Measurements from ENCODE around the gene EZH2.

Gene EZH2

GRCh38 chr7:148858489-148858888 is 25.6 kb downstream of the EZH2 start:
- no peak for TF ChIP-seq CTCF (IDR thresholded peaks at IDR 0.05)
- no peaks in the 10 kb centered on the region for H3K27me3 ChIP-seq

DNA sequence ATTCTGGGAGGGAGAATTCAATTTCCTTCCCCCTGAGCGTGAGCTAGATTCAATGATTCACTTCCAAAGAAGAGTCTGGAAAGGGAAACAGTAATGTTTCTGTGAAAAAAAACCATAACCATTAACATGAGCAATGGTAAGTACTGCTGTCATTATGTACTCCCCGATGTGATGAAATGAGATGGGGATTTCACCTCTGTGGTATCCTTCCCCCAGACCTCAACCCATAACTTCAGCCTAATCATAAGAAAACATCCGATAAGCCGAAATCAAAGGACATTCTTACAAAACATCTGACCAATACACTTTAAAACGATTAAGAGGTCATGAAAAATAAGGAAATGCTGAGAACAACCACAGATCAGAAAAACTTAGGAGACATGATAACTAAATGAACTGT is 27.2 kb downstream of the EZH2 start:
- H3K4me1 ChIP-seq (ENCODE audit: control insufficient read depth in 1 of 2, insufficient read depth in 1 of 2, low read depth in 1 of 2, low read length in 1 of 2), result peaks cover 7 to 9% of the 10 kb centered on the region in 2 experiments
- H3K27me3 ChIP-seq, result no peaks in the 10 kb centered on the region
- no peaks in the 10 kb centered on the region for H3K9me3 ChIP-seq
- H3K36me3 ChIP-seq, result no peaks in the 10 kb centered on the region
- H3K4me3 ChIP-seq (ENCODE audit: low read depth in 1 of 2, low read length in 1 of 2), result no peak overlapping the region
- H3K27ac ChIP-seq, result no peak overlapping the region
- no peak for TF ChIP-seq CTCF (IDR thresholded peaks at IDR 0.05)

More at GRCh38 chr7:148858489-148858888, 25.6 kb downstream of the EZH2 start:
- Histone ChIP-seq H3K9me3 (no peaks in the 10 kb centered on the region), H3K4me3 (ENCODE audit: low read depth in 1 of 2, low read length in 1 of 2) (no peak overlapping the region), H3K36me3 (no peaks in the 10 kb centered on the region), H3K4me1 (ENCODE audit: control insufficient read depth in 1 of 2, insufficient read depth in 1 of 2, low read depth in 1 of 2, low read length in 1 of 2) (peaks cover 7 to 9% of the 10 kb centered on the region in 2 experiments), H3K27ac (no peak overlapping the region)

- H3K4me3 ChIP-seq (ENCODE audit: low read depth in 1 of 2, low read length in 1 of 2), result no peak overlapping the region
- H3K27me3 ChIP-seq, result no peaks in the 10 kb centered on the region
- TF ChIP-seq CTCF (IDR thresholded peaks at IDR 0.05), result no peak
- H3K27ac ChIP-seq, result no peak overlapping the region
- peaks cover 7 to 9% of the 10 kb centered on the region in 2 experiments for H3K4me1 ChIP-seq (ENCODE audit: control insufficient read depth in 1 of 2, insufficient read depth in 1 of 2, low read depth in 1 of 2, low read length in 1 of 2)
- H3K9me3 ChIP-seq, result no peaks in the 10 kb centered on the region
- no peaks in the 10 kb centered on the region for H3K36me3 ChIP-seq
These were observed 27.6 kb downstream of the EZH2 start for GRCh38 chr7:148856578-148856881.

DNA sequence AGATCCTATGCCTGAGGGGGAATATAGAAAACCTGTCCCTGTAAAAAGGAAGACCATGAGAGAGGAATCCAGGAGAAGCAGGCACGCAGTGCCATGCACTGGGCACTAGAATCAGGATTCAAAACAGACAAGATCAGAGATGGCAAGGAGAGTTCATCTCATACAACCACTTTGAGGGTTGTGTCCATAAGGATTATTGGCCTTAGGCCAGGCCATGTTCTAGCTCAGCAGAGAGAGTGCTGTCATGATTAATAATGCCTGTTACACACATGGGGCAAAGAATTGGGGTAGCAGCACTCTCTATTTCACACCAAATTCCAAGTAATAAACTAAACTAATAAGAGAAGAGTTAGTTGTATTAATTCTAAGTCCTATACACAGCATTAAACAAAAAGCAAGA is 29.1 kb downstream of the EZH2 start:
- Histone ChIP-seq H3K9me3 (no peaks in the 10 kb centered on the region), H3K4me3 (ENCODE audit: low read depth in 1 of 2, low read length in 1 of 2) (no peak overlapping the region), H3K27ac (no peak overlapping the region), H3K27me3 (no peaks in the 10 kb centered on the region), H3K36me3 (no peaks in the 10 kb centered on the region), H3K4me1 (ENCODE audit: control insufficient read depth in 1 of 2, insufficient read depth in 1 of 2, low read depth in 1 of 2, low read length in 1 of 2) (peaks cover 7 to 9% of the 10 kb centered on the region in 2 experiments)
- TF ChIP-seq CTCF (IDR thresholded peaks at IDR 0.05), result no peak

DNA sequence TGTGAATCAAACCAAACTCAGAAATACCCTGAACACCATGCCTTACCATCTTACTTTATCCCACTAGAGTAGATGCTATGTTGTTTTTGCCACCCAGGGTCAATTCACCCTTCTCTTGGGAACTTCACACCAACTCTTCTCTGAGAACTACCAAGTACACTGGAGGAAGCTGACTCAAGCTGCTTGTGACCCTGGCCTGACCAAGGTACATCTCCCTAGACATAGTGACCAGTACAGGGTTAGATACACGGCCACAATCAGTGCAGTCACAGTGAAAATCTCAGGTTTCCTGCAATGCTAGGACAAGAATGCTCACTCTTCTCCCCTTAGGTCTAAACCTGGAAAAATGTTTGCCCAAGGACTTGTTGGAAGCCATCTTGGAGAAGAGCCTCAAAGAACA is 31.8 kb downstream of the EZH2 start:
- no peak overlapping the region for H3K27ac ChIP-seq
- H3K36me3 ChIP-seq, result no peaks in the 10 kb centered on the region
- no peaks in the 10 kb centered on the region for H3K9me3 ChIP-seq
- H3K27me3 ChIP-seq, result no peaks in the 10 kb centered on the region
- H3K4me3 ChIP-seq (ENCODE audit: low read depth in 1 of 2, low read length in 1 of 2), result no peak overlapping the region
- peaks cover 7 to 10% of the 10 kb centered on the region in 2 experiments for H3K4me1 ChIP-seq (ENCODE audit: control insufficient read depth in 1 of 2, insufficient read depth in 1 of 2, low read depth in 1 of 2, low read length in 1 of 2)
- TF ChIP-seq CTCF (IDR thresholded peaks at IDR 0.05), result no peak

DNA sequence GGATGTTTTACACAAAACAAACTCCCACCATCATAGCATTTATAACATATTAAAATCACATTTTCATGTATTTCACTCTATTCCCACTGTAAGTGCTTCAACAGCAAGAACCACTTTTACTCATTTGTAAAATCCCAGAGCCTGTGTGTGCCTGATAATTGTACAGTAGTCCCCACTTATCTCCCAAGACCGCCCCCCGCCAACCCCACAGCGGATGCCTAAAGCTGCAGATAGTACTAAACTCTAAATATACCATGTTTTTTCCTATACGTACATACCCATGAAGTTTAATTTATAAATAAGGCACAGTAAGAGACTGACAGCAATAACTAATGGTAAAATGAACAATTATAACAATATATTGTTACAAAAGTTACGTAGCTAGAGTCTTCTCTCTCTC is 33.5 kb downstream of the EZH2 start:
- H3K4me3 ChIP-seq (ENCODE audit: low read depth in 1 of 2, low read length in 1 of 2), result no peak overlapping the region
- TF ChIP-seq CTCF (IDR thresholded peaks at IDR 0.05), result no peak
- H3K9me3 ChIP-seq, result no peaks in the 10 kb centered on the region
- H3K36me3 ChIP-seq, result no peaks in the 10 kb centered on the region
- H3K4me1 ChIP-seq (ENCODE audit: control insufficient read depth in 1 of 2, insufficient read depth in 1 of 2, low read depth in 1 of 2, low read length in 1 of 2), result peaks cover 5 to 11% of the 10 kb centered on the region in 2 experiments
- no peak overlapping the region for H3K27ac ChIP-seq
- no peaks in the 10 kb centered on the region for H3K27me3 ChIP-seq

Data from neutrophil (primary cell).